Stimulated activated CD4-positive, alpha-beta T cell treated with anti-CD3 and anti-CD28 coated beads, Interleukin-4, amount 100 ng/mL, for 1 hour (primary cell): ENCODE data around the gene HBS1L.

ENCODE experiments used
- DNase-seq: peaks from one replicate; pipeline ENCODE4 v3.0.0-alpha.2; 2020

HBS1L gene

DNA sequence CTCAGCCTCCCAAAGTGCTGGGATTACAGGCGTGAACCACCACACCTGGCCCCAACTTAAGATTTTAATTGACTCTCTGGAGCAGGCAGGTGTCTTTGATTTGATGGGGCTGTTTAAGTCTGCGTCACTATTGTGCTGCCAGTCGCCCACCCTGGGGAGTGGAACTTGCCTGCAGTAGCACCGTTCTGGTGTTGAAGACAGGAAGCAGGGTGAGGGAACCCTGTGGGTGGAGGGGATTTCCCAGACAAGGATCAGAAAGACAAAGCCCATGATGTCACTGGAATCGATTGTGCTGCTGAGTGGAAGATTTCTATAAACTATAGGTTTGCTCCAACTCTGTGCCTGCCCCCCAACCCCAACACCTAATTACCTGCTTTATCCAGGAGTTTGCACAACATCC, 115.7 kb downstream of the HBS1L start:
- DNase-seq, result peak; percentile 68

DNA sequence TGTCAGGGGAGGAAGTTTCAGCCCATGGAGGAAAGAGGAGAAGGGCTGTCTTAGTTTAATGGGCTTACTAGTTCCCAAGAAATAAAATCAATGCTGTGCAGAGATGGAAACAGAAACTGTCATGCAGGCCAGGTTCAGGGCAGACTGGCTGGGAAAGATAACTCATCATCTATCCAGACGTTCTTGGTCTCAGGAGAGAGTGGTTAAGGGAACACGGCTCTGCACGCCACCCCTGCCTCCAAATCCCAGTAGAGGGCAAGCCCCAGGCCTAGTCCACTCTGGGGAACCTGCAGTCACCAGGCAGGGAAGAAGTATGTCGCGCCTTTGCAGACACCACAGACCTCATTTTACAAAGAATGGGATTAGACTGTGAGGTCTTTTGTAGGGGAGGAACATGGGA, 117.2 kb downstream of the HBS1L start:
- DNase-seq, result no peak

DNA sequence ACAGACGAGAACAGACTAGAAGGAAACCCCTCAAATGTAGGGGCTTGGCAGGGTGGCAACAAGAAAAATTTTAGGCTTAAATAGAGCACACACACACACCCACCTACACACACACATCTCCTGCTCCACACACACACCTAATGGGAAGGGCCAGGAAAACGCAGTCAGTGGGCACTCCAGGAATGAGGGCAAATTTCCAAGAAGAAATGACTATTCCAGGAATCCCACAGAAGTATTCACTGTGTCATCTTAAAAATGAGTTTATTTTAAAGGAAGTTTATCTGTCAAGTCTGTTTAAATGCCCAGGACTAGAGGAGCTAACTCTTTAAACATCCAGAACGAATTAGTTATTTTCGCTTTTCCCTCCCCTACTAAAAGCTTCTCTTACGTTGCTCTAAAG, 117.7 kb downstream of the HBS1L start:
- no peak for DNase-seq

DNA sequence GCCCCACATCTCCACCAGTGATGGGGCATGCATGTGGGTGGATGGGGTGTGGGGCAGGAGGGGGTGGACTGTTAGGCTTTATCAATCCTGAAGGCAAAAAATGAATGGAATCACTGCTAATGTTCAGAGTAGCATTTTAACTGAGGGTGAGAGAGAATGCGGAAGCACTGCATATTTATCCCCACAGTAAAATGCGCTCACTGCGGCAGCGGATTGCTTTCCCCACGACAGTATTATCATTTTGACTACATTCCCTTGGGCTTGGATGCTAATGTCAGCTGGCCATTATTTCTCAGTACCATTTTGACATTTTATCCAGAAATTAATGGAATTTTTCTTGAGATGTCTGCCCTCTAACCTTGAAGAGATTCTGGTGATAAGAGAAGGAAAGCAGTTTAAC, 118.1 kb downstream of the HBS1L start:
- DNase-seq, result no peak

DNA sequence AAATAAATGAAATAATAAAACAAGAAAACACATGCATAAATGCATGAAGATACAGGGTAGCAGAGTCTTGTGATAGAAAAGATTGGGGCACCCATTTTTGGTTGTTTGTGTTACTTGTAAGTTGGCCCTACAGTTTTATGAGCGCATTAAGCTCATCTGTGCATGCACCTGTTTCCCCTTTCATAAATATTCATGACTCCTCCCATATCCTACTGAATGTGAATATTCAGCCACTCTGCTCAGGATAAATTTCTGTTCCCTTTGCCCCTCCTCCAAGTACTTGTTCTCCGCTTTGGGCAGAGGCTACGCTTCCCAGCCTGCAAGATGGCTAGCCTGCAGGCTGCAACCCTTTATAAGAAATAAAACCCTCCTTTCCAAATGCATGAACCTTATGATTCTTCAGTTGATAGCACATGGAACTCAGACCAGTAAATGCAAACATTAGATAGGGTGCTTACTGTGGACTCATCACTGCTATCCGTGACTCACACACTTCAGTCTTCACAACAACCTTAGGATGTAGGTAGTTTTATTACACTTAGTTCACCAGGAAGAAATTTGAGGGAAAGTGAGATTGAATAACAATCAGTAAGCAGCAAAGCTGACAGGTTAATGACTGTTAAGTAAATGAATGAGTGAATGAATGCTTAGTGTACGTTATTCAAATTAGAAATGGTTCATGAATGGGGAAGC, 119.7 kb downstream of the HBS1L start:
- DNase-seq, result no peak

DNA sequence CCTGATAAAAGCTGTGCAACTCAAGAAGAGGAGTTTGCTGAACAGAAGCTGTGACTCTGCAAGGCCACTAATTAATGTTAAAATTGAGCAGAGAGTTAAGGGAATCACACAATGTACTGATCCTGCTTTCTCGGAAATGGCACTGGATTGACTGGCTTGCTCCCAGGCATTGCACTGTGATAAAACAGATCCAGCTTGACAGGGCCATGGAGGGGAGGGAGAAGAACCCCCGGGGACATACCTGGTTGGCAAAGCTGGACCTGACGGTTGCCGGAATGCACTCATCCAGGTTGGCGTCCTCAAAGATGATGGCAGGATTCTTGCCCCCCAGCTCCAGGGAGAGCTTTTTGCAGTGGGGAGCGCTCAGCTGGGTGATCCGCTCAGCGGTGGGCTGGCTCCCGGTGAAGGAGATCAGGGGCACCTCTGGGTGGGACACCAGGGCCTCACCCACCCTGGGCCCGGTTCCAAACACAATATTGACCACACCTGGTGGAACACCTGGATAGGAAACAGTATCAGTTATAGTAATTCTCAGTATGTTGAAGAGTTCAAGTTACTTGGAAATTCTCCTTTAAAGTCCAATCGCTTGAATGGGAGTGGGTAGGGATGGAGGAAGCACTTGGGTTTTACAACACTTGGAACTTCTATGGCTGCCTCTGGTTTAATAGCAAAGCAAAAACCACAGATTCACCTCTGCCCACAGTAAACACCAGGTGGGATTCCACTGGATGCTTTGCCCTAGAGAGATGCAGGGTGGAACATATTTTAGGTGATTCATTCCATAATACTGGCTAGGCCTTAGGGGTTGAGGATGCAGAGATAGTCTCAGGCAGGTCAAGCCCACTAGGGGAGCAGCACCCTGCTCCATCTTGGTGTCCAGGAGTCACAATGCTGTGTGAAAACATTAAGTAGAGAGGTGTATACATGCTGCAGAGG, 121.8 kb downstream of the HBS1L start:
- DNase-seq, result no peak

DNA sequence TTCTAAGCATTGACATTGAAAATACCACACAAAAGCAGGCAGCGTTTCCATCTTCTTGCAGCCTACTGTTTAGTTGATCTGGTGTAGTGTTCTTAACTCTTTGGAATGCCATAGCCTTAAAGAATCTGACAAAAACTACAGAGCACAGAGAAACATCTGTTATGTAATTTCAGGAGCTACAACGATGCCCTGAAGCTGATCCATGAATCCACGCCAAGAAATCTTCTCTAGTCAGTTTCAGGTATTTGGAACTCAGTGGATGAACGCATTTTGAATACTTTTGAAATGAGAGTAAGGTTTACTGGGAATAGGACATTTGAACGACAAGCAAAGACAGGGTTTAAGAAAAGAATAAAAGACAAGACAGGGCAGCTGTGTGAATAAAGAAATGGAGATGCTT, 122.5 kb downstream of the HBS1L start:
- DNase-seq, result no peak

DNA sequence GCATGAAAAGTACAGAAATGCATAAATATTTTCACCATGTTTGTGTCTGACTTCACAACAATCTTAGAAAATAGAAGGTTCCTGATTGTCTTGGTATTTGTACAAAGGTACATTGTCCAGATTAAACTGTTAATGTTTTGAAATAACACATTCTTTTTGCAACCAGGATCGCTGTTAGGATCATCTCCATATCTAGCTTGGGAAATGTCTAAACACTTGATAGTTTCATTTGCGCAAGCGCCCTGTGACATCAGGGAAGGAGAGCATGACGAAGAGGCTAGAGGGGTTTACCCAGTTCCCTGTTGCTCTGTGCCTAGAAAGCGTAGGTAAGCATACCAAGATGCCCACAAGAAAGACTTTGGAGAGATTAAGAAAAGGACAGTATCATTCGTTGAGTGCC, 124.2 kb downstream of the HBS1L start:
- no peak for DNase-seq

DNA sequence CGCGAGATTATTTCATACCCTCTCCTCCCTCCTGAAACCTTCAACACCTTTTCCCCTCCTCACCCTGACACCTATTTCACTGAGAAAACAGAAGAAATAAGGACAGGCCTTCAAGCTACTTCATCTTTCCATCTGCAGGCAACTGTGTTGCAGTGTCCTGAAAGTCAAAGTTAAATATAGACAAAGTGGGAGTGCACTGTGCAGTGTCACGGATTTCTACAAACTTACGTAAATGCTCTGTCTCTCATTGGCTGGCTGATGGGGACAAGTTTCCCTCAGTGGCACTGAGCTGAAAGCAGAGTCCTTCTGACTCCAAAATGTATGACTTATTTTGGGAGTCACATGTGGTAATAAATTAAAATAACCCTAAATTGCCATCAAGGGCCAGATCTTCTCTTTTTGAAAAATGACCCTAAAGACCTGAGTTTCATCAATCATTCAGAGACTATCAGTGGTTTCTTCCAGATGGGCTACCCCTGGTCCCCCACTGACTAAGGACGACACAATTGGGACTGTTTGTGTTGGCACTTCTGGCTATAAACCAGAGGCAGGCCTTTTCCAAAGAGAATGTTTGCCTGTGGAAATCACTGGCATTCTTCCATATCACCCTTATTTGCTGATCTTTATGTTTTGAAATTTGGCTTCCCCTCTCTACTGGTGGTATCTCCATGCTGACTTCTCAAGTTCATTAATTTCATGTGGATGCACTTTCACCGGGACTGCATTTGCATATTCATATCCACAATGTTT, 126.3 kb downstream of the HBS1L start:
- DNase-seq, result no peak

DNA sequence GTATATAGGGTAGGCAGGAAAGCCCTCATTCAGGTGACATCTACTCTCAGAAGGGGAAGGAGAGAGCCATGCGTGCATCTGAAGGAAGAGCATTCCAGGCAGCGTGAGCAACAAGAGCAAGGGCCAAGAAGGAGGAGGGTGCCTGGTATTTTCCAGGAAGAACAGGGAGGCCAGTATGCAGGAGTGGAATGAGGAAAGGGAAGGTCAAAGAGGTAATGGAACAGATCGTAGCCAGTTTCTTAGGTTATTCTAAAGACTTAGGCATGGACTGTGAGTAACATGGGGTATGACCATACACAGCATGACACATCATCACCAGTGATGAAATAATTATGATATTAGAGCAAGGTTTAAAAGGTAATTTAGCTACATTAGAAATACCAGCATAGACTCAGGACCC, 128.8 kb downstream of the HBS1L start:
- DNase-seq, result no peak

DNA sequence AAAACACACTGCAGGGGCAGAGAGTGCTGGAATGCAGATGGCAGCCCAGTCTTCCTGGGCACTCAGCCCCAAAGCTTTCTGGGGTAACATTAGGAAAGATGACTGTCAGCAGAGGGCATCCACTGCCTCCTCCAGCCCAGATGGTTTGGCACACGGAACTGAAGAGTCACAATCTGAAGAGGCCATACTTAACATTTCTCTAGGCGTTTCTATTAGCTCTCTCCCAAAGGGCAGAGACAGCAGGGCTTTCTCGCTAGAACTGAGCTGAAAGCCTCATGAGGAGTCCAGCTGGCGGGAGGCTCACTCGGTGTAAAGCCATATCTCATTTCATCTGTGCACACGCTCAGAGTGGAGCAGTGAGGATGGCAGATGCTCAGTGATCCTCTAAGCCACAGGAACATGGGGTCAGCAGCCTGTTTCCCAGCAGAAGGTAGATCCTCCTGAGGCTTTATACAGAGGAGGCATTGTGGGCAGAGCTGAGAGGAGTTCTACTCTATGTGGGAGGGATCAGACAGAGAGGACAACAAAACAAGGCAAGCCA, 132.8 kb downstream of the HBS1L start:
- no peak for DNase-seq

DNA sequence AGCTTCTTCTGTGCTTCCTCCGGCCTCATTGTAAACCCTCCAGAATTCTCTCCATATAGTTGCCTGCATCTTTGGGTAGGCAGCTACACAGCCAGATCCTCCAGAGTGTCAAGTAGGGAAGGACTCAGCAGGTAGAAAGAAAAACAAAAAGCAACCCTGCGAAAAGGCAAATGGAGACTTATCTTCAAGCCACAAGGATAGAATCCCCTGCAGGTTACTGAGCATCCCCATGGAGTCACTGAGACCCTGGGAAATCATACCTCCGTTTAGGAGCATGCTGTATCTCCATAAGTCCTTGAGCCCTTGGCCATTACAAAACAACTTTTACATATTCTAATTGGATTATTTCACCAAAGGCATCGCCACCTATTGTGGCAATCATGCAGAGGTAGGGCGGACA, 133.3 kb downstream of the HBS1L start:
- no peak for DNase-seq

DNA sequence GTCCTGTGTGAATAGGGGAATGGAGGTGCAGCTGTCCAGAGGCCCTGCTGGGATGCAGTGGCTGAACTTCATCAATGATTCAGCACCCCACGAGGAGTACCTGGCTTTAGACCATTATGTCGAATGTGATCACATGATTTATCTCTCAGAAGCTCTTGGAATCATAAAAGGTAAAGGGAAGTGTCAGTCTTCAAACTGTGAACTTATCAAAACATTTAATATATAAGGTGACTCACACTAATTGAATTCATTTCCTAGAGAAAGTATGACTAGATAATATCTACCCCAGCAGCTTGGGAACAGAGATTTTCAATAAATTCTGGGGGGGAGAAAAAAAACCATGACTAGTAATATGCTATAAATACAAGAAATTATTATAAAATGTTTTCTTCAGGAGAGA, 134.2 kb downstream of the HBS1L start:
- DNase-seq, result no peak

DNA sequence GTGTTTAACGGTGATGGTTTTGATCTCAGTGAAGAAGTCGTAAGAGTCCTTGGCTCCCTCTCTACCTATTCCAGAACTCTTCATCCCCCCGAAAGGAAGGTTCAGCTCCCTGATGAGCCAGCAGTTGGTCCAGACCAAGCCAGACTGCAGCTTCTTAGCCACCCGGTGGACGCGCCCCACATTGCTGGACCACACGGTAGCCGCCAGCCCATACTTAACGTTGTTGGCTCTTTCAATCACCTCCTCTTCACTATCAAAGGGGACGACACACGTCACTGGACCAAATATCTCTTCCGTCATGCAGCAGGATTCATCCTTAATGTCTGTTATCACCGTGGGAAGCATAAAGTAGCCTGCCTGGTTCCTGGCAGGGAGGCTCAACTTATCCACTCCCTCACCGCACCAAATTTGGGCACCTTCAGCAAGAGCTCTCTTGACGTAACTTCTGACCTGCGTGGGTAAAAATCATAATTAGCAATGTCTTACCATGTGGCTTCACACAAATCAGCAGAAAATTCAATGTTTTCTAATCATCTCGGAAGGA, 136.1 kb downstream of the HBS1L start:
- DNase-seq, result no peak

DNA sequence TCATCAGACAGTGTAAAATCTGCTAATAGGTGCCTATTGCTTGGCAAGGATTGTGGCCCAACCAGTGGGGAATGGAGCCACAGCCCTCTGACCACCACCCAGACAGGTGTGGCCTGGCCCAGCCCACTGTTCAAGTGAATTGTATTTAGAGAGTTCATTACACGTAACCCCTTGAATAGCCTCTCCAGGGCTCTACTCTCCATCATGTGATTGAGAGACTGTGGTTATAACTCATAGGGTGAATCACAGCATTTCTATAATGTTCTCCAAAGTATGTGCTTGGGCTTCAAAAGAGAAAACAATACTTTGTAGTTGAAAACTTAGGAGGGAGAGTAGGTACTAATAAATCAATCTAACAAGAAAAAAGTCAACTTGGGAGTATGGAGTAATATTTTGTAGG, 143.1 kb downstream of the HBS1L start:
- DNase-seq, result no peak

DNA sequence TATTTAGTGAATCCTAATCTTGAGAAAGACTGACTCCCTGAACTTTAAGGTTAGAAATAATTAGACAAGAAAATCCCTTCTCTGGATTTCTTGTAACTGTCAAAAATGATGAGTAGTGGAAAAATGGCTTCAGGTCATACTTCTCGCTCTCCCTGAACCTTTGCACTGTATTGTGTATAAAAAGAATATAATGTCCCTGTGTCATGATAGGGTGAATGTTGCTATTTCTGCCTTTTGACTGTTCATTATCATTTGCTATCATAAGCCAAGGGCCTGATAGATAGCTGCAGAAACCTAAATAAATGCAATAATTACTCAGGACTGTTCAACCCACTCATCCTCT, 144.1 kb downstream of the HBS1L start:
- no peak for DNase-seq
